ES-I3 (cell line): ENCODE data around the gene FGD5.

Source experiments
- H3K36me3 ChIP-seq: 2 replicates; pipeline ENCODE4 v1.6.1; 2013; ENCODE audit warnings: mild to moderate bottlenecking, low read length, control low read depth, moderate library complexity; ENCODE audit not compliant: insufficient read depth
- H3K4me1 ChIP-seq: 2 replicates; pipeline ENCODE4 v1.6.1; 2013; ENCODE audit warnings: mild to moderate bottlenecking, control low read depth, low read length; ENCODE audit not compliant: insufficient read depth
- H3K9ac ChIP-seq: 2 replicates; pipeline ENCODE4 v1.6.1; 2013; ENCODE audit warnings: low read depth, mild to moderate bottlenecking, low read length, moderate library complexity
- H3K9me3 ChIP-seq: 2 replicates; pipeline ENCODE4 v1.6.1; 2013; ENCODE audit warnings: mild to moderate bottlenecking, low read length, moderate library complexity; ENCODE audit not compliant: control insufficient read depth, insufficient read depth

Gene FGD5

GRCh38 chr3:14794435-14794834, 24.3 kb upstream of the FGD5 start:
- no peak overlapping the region for H3K9ac ChIP-seq
- H3K9me3 ChIP-seq: no peaks in the 10 kb centered on the region

GRCh38 chr3:14795996-14796395, 22.8 kb upstream of the FGD5 start:
- Histone ChIP-seq H3K9me3 (no peaks in the 10 kb centered on the region; the same call in 1 of the 2 replicates), H3K4me1 (peaks cover 7% of the 10 kb centered on the region; the same call in 1 of the 2 replicates), H3K9ac (no peak overlapping the region), H3K36me3 (no peaks in the 10 kb centered on the region)

More at GRCh38 chr3:14794435-14794834, 24.3 kb upstream of the FGD5 start:
- peaks cover 7% of the 10 kb centered on the region; the same call in 1 of the 2 replicates for H3K4me1 ChIP-seq
- H3K36me3 ChIP-seq: no peaks in the 10 kb centered on the region

GRCh38 chr3:14796403-14797077, 22.2 kb upstream of the FGD5 start:
- no peaks in the 10 kb centered on the region for H3K36me3 ChIP-seq
- no peak overlapping the region for H3K9ac ChIP-seq
- H3K4me1 ChIP-seq: peaks cover 6% of the 10 kb centered on the region; the same call in 1 of the 2 replicates
- H3K9me3 ChIP-seq: no peaks in the 10 kb centered on the region; the same call in 1 of the 2 replicates

- Histone ChIP-seq H3K36me3 (no peaks in the 10 kb centered on the region), H3K4me1 (peaks cover 3% of the 10 kb centered on the region; the same call in 1 of the 2 replicates), H3K9me3 (no peaks in the 10 kb centered on the region; the same call in 1 of the 2 replicates), H3K9ac (no peak overlapping the region)
These were observed 21.0 kb upstream of the FGD5 start for GRCh38 chr3:14797731-14798130.

GRCh38 chr3:14798231-14798630, 20.5 kb upstream of the FGD5 start:
- no peaks in the 10 kb centered on the region; the same call in 1 of the 2 replicates for H3K9me3 ChIP-seq
- no peaks in the 10 kb centered on the region for H3K36me3 ChIP-seq
- H3K4me1 ChIP-seq: peaks cover 3% of the 10 kb centered on the region; the same call in 1 of the 2 replicates
- no peak overlapping the region for H3K9ac ChIP-seq

- Histone ChIP-seq H3K4me1 (peaks cover 7% of the 10 kb centered on the region; the same call in 1 of the 2 replicates), H3K9me3 (no peaks in the 10 kb centered on the region; the same call in 1 of the 2 replicates), H3K9ac (no peak overlapping the region), H3K36me3 (no peaks in the 10 kb centered on the region)
These were observed 19.6 kb upstream of the FGD5 start for GRCh38 chr3:14799146-14799545.

- Histone ChIP-seq H3K9me3 (no peaks in the 10 kb centered on the region; the same call in 1 of the 2 replicates), H3K36me3 (no peaks in the 10 kb centered on the region), H3K9ac (no peak overlapping the region), H3K4me1 (peaks cover 17% of the 10 kb centered on the region)
These were observed 17.7 kb upstream of the FGD5 start for GRCh38 chr3:14801031-14801430.

GRCh38 chr3:14801668-14802380, 16.9 kb upstream of the FGD5 start:
- Histone ChIP-seq H3K9ac (no peak overlapping the region), H3K36me3 (no peaks in the 10 kb centered on the region), H3K4me1 (peaks cover 15% of the 10 kb centered on the region), H3K9me3 (no peaks in the 10 kb centered on the region; the same call in 1 of the 2 replicates)

- no peaks in the 10 kb centered on the region for H3K36me3 ChIP-seq
- peaks cover 14% of the 10 kb centered on the region for H3K4me1 ChIP-seq
- no peak overlapping the region for H3K9ac ChIP-seq
- no peaks in the 10 kb centered on the region; the same call in 1 of the 2 replicates for H3K9me3 ChIP-seq
These were observed 16.4 kb upstream of the FGD5 start for GRCh38 chr3:14802381-14802731.

GRCh38 chr3:14803101-14803980, 15.4 kb upstream of the FGD5 start:
- H3K4me1 ChIP-seq: peaks cover 14% of the 10 kb centered on the region
- H3K36me3 ChIP-seq: no peaks in the 10 kb centered on the region
- H3K9me3 ChIP-seq: no peaks in the 10 kb centered on the region; the same call in 1 of the 2 replicates
- no peak overlapping the region for H3K9ac ChIP-seq

- H3K4me1 ChIP-seq: peaks cover 14% of the 10 kb centered on the region
- no peaks in the 10 kb centered on the region for H3K36me3 ChIP-seq
- no peaks in the 10 kb centered on the region; the same call in 1 of the 2 replicates for H3K9me3 ChIP-seq
- no peak overlapping the region for H3K9ac ChIP-seq
These were observed 14.6 kb upstream of the FGD5 start for GRCh38 chr3:14803981-14804834.

GRCh38 chr3:14804835-14805780, 13.7 kb upstream of the FGD5 start:
- no peaks in the 10 kb centered on the region for H3K36me3 ChIP-seq
- no peak overlapping the region for H3K9ac ChIP-seq
- H3K4me1 ChIP-seq: peaks cover 14% of the 10 kb centered on the region
- no peaks in the 10 kb centered on the region for H3K9me3 ChIP-seq
